HL-60 (cell line): ENCODE results near the gene CCDC192.
"Not testable (repeated sequence)": the region's sequence is repeated elsewhere in the genome, so short reads cannot be mapped to it uniquely, and the experiment has no call there.

Experiments
- CTCF ChIP-seq: IDR thresholded peaks from one replicate; pipeline ENCODE4 v1.5.1; 2011; ENCODE audit warnings: low read length, control low read depth, inconsistent platforms; ENCODE audit not compliant: insufficient read depth
- GABPA ChIP-seq: IDR thresholded peaks from 2 replicates; pipeline ENCODE4 v1.6.1; 2012; ENCODE audit warnings: low read depth
- POLR2AphosphoS5 ChIP-seq: IDR thresholded peaks from 2 replicates; pipeline ENCODE4 v1.6.1; 2012; ENCODE audit warnings: low read depth
- SPI1 ChIP-seq: IDR thresholded peaks from 2 replicates; pipeline ENCODE4 v1.6.1; 2012; ENCODE audit warnings: low read depth, mild to moderate bottlenecking, borderline replicate concordance
- TF ChIP-seq, protein P1 (sequence below): IDR thresholded peaks from 2 replicates; pipeline ENCODE4 v1.6.1; 2012; ENCODE audit warnings: low read depth; ENCODE audit not compliant: insufficient replicate concordance

- TF ChIP-seq CTCF, POLR2AphosphoS5, GABPA, SPI1: not testable (repeated sequence)
- TF ChIP-seq, protein P1, sequence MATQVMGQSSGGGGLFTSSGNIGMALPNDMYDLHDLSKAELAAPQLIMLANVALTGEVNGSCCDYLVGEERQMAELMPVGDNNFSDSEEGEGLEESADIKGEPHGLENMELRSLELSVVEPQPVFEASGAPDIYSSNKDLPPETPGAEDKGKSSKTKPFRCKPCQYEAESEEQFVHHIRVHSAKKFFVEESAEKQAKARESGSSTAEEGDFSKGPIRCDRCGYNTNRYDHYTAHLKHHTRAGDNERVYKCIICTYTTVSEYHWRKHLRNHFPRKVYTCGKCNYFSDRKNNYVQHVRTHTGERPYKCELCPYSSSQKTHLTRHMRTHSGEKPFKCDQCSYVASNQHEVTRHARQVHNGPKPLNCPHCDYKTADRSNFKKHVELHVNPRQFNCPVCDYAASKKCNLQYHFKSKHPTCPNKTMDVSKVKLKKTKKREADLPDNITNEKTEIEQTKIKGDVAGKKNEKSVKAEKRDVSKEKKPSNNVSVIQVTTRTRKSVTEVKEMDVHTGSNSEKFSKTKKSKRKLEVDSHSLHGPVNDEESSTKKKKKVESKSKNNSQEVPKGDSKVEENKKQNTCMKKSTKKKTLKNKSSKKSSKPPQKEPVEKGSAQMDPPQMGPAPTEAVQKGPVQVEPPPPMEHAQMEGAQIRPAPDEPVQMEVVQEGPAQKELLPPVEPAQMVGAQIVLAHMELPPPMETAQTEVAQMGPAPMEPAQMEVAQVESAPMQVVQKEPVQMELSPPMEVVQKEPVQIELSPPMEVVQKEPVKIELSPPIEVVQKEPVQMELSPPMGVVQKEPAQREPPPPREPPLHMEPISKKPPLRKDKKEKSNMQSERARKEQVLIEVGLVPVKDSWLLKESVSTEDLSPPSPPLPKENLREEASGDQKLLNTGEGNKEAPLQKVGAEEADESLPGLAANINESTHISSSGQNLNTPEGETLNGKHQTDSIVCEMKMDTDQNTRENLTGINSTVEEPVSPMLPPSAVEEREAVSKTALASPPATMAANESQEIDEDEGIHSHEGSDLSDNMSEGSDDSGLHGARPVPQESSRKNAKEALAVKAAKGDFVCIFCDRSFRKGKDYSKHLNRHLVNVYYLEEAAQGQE, result not testable (repeated sequence)
Measured at GRCh38 chr5:127739348-127739747, 36.2 kb downstream of the CCDC192 start.
